ENCODE measurements around the gene LYPLAL1.

Gene LYPLAL1

GRCh38 chr1:219257751-219258150, 84.1 kb downstream of the LYPLAL1 start:
- no peaks in the 10 kb centered on the region for H3K27me3 ChIP-seq (replicated peaks)
- H3K36me3 ChIP-seq (replicated peaks): no peaks in the 10 kb centered on the region
- in situ Hi-C loops (cut with HindIII; ENCODE audit: low pct_ligation_motif_present, low sequenced_read_pairs): no loop called here
- H3K4me3 ChIP-seq (ENCODE audit: low read depth, low read length): no peak overlapping the region
- no peak for TF ChIP-seq CTCF (IDR thresholded peaks at IDR 0.05; ENCODE audit: low read depth, low read length, missing control alignments)
- no peak for DNase-seq
- no peak overlapping the region for H3K27ac ChIP-seq

GRCh38 chr1:219261454-219261853, 87.8 kb downstream of the LYPLAL1 start:
- in situ Hi-C loops (cut with HindIII; ENCODE audit: low pct_ligation_motif_present, low sequenced_read_pairs): no loop called here
- TF ChIP-seq CTCF (IDR thresholded peaks at IDR 0.05; ENCODE audit: low read depth, low read length, missing control alignments): no peak

More at GRCh38 chr1:219261454-219261853, 87.8 kb downstream of the LYPLAL1 start:
- Histone ChIP-seq H3K27me3 (replicated peaks) (no peaks in the 10 kb centered on the region), H3K27ac (no peak overlapping the region), H3K4me3 (ENCODE audit: low read depth, low read length) (no peak overlapping the region), H3K36me3 (replicated peaks) (no peaks in the 10 kb centered on the region)
- DNase-seq: no peak
